Central memory CD8-positive, alpha-beta T cell (primary cell): Measurements from ENCODE around the gene USP27X.
A peak's percentile ranks its signal among the peaks of the same experiment; 100 is the strongest.

Experiments used
- ATAC-seq: fragments of 150-1000 bp; cut with Tn5 transposase; replicated peaks from 2 replicates; pipeline ENCODE4 v1.10.0; 2022; ENCODE audit warnings: mild to moderate bottlenecking, moderate FRiP score, moderate number of reproducible peaks; ENCODE audit not compliant: poor library complexity, severe bottlenecking; ENCODE audit errors: extremely low read depth
- DNase-seq, 2 donors: peaks; one replicate each; pipeline ENCODE4 v3.0.0; 2021; ENCODE audit warnings: low spot score in 2 of 2
- H3K27ac Mint-ChIP-seq: one replicate; pipeline ENCODE4 v1.8.0; 2022; ENCODE audit warnings: low read depth, mild to moderate bottlenecking, moderate library complexity, mixed read lengths
- H3K27me3 Mint-ChIP-seq: one replicate; pipeline ENCODE4 v1.8.0; 2022; ENCODE audit warnings: mixed read lengths
- H3K36me3 Mint-ChIP-seq: one replicate; pipeline ENCODE4 v1.8.0; 2022; ENCODE audit warnings: mild to moderate bottlenecking, moderate library complexity, mixed read lengths; ENCODE audit not compliant: insufficient read depth
- H3K4me1 Mint-ChIP-seq: one replicate; pipeline ENCODE4 v1.8.0; 2022; ENCODE audit warnings: mixed read lengths
- H3K4me3 Mint-ChIP-seq: one replicate; pipeline ENCODE4 v1.8.0; 2022; ENCODE audit warnings: mild to moderate bottlenecking, moderate library complexity, mixed read lengths
- H3K9me3 Mint-ChIP-seq: one replicate; pipeline ENCODE4 v1.8.0; 2022; ENCODE audit warnings: mixed read lengths

USP27X gene

DNA sequence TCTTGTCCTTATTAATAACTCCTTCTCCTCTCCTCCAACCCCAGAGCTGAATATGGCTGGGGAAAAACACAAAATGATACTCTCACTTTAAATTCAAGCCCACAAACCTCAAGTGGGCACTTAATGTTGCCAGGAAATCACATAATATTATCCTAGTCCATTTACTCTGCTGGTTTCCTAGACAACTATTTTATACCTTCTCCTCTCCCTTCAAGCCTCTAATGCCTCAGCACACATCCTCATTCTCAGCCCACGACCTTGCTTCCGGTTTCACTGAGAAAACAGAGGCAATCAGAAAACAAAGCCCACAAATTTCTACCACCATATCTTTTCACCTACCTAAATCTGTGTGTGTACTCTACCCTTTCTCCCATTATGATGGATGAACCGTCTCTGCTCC lies 31.1 kb downstream of the USP27X start:
- no peaks in the 10 kb centered on the region for H3K36me3 Mint-ChIP-seq
- H3K27ac Mint-ChIP-seq: peak overlapping the region; percentile 16
- DNase-seq (no peak), ATAC-seq (no peak)
- H3K9me3 Mint-ChIP-seq: no peaks in the 10 kb centered on the region
- peaks cover 9% of the 10 kb centered on the region for H3K4me1 Mint-ChIP-seq
- H3K4me3 Mint-ChIP-seq: no peak overlapping the region
- no peaks in the 10 kb centered on the region for H3K27me3 Mint-ChIP-seq

- no peak for DNase-seq
- no peak overlapping the region for H3K27ac Mint-ChIP-seq
- peaks cover 9% of the 10 kb centered on the region for H3K4me1 Mint-ChIP-seq
- no peak for ATAC-seq
- no peaks in the 10 kb centered on the region for H3K27me3 Mint-ChIP-seq
- no peaks in the 10 kb centered on the region for H3K9me3 Mint-ChIP-seq
- H3K4me3 Mint-ChIP-seq: no peak overlapping the region
- no peaks in the 10 kb centered on the region for H3K36me3 Mint-ChIP-seq
These were observed 32.8 kb downstream of the USP27X start for GRCh38 chrX:49912086-49912485.

- ATAC-seq (no peak), DNase-seq (no peak)
- Mint-ChIP-seq H3K4me1 (peaks cover 9% of the 10 kb centered on the region), H3K9me3 (no peaks in the 10 kb centered on the region), H3K36me3 (no peaks in the 10 kb centered on the region), H3K4me3 (no peak overlapping the region), H3K27me3 (no peaks in the 10 kb centered on the region), H3K27ac (no peak overlapping the region)
These were observed 33.6 kb downstream of the USP27X start for GRCh38 chrX:49912861-49913260.

DNA sequence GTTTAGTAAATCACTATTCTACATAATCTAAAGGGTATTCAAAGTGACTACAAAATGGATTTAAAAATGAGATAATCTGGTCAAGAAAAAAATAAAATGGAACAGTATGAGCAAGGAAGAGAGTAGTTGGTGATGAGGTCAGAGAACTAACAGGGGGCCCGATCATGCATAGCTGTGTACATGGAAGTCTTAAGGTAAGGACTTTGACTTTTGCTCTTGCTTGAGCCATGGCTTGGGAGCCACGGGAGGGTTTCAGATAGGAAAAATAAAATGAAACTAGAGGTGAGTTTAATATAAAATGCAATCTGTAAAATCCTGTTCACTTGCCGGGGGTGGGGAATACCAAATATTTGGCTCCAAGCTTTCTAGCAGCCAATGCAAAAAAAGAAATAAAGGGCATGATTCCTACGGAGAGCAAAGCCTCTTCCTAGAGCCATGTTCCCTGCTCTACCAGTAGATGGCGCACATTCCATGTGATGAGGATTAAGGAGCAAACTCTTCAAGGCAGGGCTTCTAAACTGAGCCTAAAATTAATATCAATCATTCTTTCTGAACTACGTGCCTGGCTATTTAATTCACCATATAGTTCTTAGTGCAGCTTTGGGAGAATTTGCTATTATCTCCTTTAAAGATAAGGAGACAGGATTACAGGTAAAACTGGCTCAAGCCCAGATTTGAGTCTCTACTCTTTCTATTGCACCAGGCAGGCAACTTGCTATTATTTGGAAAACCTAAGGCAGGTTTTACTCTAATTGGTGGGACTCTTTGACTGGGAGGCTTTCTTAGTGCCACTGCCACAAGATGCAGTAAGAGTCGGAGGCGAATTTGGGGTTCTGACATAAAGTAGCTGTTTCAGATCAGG lies 36.3 kb downstream of the USP27X start:
- Mint-ChIP-seq H3K9me3 (no peaks in the 10 kb centered on the region), H3K4me3 (no peak overlapping the region), H3K27ac (no peak overlapping the region), H3K36me3 (peaks cover 3% of the 10 kb centered on the region), H3K27me3 (no peaks in the 10 kb centered on the region), H3K4me1 (peaks cover 2% of the 10 kb centered on the region)
- ATAC-seq (peak; percentile 52), DNase-seq (peak in 1 of 2 donors; percentile 11)

DNA sequence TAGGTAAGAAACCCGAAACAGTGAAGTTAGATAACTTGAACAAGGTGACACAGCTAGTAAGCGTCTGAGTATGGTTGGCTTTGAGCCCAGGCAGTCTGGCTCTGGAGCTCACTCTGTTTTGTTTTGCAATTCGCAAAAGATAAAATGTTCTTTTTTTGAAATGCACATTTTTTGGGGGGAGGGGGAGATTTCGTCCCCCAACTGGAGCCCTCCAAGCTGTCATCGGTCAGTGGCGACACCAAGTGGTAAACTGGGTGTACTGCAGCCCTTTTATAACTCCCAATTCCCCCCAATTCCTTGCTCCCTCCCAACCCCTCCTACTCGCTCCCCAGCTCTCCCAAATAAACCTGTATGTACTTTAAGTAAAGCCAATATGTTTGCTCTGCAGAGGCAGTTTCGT lies 40.3 kb downstream of the USP27X start:
- no peak for DNase-seq
- no peak for ATAC-seq
- H3K27me3 Mint-ChIP-seq: no peaks in the 10 kb centered on the region
- H3K4me1 Mint-ChIP-seq: no peaks in the 10 kb centered on the region
- peaks cover 5% of the 10 kb centered on the region for H3K36me3 Mint-ChIP-seq
- no peaks in the 10 kb centered on the region for H3K9me3 Mint-ChIP-seq
- H3K27ac Mint-ChIP-seq: no peak overlapping the region
- no peak overlapping the region for H3K4me3 Mint-ChIP-seq

- no peak for DNase-seq
- Mint-ChIP-seq H3K4me1 (no peaks in the 10 kb centered on the region), H3K4me3 (no peak overlapping the region), H3K27me3 (no peaks in the 10 kb centered on the region), H3K36me3 (peaks cover 5% of the 10 kb centered on the region), H3K9me3 (no peaks in the 10 kb centered on the region), H3K27ac (no peak overlapping the region)
- ATAC-seq: no peak
These were observed 41.8 kb downstream of the USP27X start for GRCh38 chrX:49921109-49921508.

- no peak within 1 kb of the TSS for H3K27ac Mint-ChIP-seq
- ATAC-seq: peak; percentile 98
- H3K4me3 Mint-ChIP-seq: peak within 1 kb of the TSS; percentile 72
- peaks cover 5% of the 10 kb centered on the region for H3K36me3 Mint-ChIP-seq
- no peaks in the 10 kb centered on the region for H3K9me3 Mint-ChIP-seq
- no peaks in the 10 kb centered on the region for H3K27me3 Mint-ChIP-seq
- peak; percentile 80 to 92 for DNase-seq
- no peaks in the 10 kb centered on the region for H3K4me1 Mint-ChIP-seq
These were observed 43.3 kb downstream of the USP27X start, which contains the start of gene CLCN5 for GRCh38 chrX:49922291-49923241. Gene CLCN5 (plus strand): TSS chrX:49922596. CDS start chrX:49925299, 2,703 bp downstream.

GRCh38 chrX:49925176-49925575 lies 45.9 kb downstream of the USP27X start:
- H3K4me3 Mint-ChIP-seq: no peak overlapping the region

DNA sequence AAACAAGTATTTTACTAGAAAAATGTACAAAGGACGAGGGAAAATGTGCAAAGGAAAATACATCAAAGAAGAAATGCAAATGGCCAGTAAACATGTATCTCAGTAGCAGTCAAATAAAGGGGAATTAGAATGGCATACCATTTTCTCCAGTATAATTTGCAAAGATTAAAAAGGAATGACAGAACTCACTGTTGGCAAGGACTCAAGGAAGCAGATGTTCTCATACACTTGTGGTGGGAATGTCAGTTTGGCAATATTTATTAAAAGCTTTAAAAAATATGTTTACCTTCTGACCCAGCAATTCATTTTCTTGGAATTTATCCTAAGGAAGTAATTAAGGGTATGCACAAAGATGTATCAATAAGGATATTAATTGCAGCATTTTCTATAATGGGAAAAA lies 50.8 kb downstream of the USP27X start:
- Mint-ChIP-seq H3K9me3 (no peaks in the 10 kb centered on the region), H3K36me3 (no peaks in the 10 kb centered on the region), H3K27ac (no peak overlapping the region), H3K4me1 (no peaks in the 10 kb centered on the region), H3K27me3 (no peaks in the 10 kb centered on the region), H3K4me3 (no peak overlapping the region)
- ATAC-seq: no peak
- DNase-seq: no peak

More at GRCh38 chrX:49925176-49925575, 45.9 kb downstream of the USP27X start:
- no peaks in the 10 kb centered on the region for H3K4me1 Mint-ChIP-seq
- DNase-seq: no peak
- peaks cover 3% of the 10 kb centered on the region for H3K36me3 Mint-ChIP-seq
- H3K9me3 Mint-ChIP-seq: no peaks in the 10 kb centered on the region
- no peak for ATAC-seq
- no peaks in the 10 kb centered on the region for H3K27me3 Mint-ChIP-seq
- H3K27ac Mint-ChIP-seq: no peak overlapping the region
